RWPE2 (cell line): ENCODE data around the gene IHH.

Source experiments
- ATAC-seq: fragments of 200-7000 bp; cut with Tn5 transposase; 3 replicates; pipeline ENCODE4 v1.9.1; 2021; ENCODE audit warnings: low read depth
- DNase-seq: peaks from one replicate; pipeline ENCODE4 v3.0.0-alpha.2; 2020; ENCODE audit warnings: low spot score
- H3K27ac ChIP-seq: fragments of 450-650 bp; 2 replicates; pipeline ENCODE4 v1.5.1; 2017; ENCODE audit warnings: mild to moderate bottlenecking; ENCODE audit not compliant: poor library complexity, severe bottlenecking
- H3K27me3 ChIP-seq: fragments of 250-450 bp; sonication (Bioruptor Pico); 2 replicates; pipeline ENCODE4 v1.5.1; 2021; ENCODE audit warnings: mild to moderate bottlenecking, moderate library complexity; ENCODE audit not compliant: insufficient read depth, poor library complexity, severe bottlenecking
- H3K36me3 ChIP-seq: fragments of 250-450 bp; sonication (Bioruptor Pico); 2 replicates; pipeline ENCODE4 v1.5.1; 2020; ENCODE audit warnings: low read depth, mild to moderate bottlenecking, moderate library complexity
- H3K4me1 ChIP-seq: fragments of 250-450 bp; sonication (Bioruptor Pico); 2 replicates; pipeline ENCODE4 v1.5.1; 2021; ENCODE audit warnings: mild to moderate bottlenecking, moderate library complexity; ENCODE audit not compliant: insufficient read depth, poor library complexity, severe bottlenecking
- H3K4me3 ChIP-seq: fragments of 250-450 bp; sonication (Bioruptor Pico); 2 replicates; pipeline ENCODE4 v1.5.1; 2021; ENCODE audit warnings: mild to moderate bottlenecking, moderate library complexity; ENCODE audit not compliant: severe bottlenecking
- H3K9me3 ChIP-seq: fragments of 250-450 bp; sonication (Bioruptor Pico); 2 replicates; pipeline ENCODE4 v1.5.1; 2021; ENCODE audit warnings: mild to moderate bottlenecking, moderate library complexity; ENCODE audit not compliant: severe bottlenecking
- CTCF ChIP-seq: fragments of 450-650 bp; IDR thresholded peaks from one replicate; pipeline ENCODE4 v1.5.1; 2017; ENCODE audit warnings: mild to moderate bottlenecking, moderate library complexity; ENCODE audit not compliant: poor library complexity, severe bottlenecking

Gene IHH

GRCh38 chr2:219084791-219085190 lies 24.1 kb upstream of the IHH start:
- Histone ChIP-seq H3K4me3 (no peak overlapping the region), H3K4me1 (no peaks in the 10 kb centered on the region), H3K36me3 (0 out of 2 replicates have a peak, but pooled peaks cover 3% of the 10 kb centered on the region), H3K27ac (no peak overlapping the region), H3K9me3 (no peaks in the 10 kb centered on the region), H3K27me3 (no peaks in the 10 kb centered on the region)
- TF ChIP-seq CTCF, result no peak
- ATAC-seq (no peak), DNase-seq (no peak)

GRCh38 chr2:219082332-219082958 lies 21.7 kb upstream of the IHH start:
- TF ChIP-seq CTCF, result no peak
- no peak for DNase-seq
- no peak for ATAC-seq
- Histone ChIP-seq H3K4me3 (no peak overlapping the region), H3K27ac (no peak overlapping the region), H3K4me1 (no peaks in the 10 kb centered on the region), H3K36me3 (no peaks in the 10 kb centered on the region), H3K27me3 (no peaks in the 10 kb centered on the region), H3K9me3 (no peaks in the 10 kb centered on the region)

- no peak overlapping the region for H3K27ac ChIP-seq
- no peaks in the 10 kb centered on the region for H3K27me3 ChIP-seq
- TF ChIP-seq CTCF, result no peak
- no peaks in the 10 kb centered on the region for H3K4me1 ChIP-seq
- no peaks in the 10 kb centered on the region for H3K9me3 ChIP-seq
- H3K4me3 ChIP-seq, result no peak overlapping the region
- no peak for DNase-seq
- ATAC-seq, result no peak
- H3K36me3 ChIP-seq, result no peaks in the 10 kb centered on the region
Observed at GRCh38 chr2:219081701-219082331, 21.1 kb upstream of the IHH start.

- Histone ChIP-seq H3K27ac (no peak overlapping the region), H3K27me3 (no peaks in the 10 kb centered on the region), H3K9me3 (no peaks in the 10 kb centered on the region), H3K36me3 (no peaks in the 10 kb centered on the region), H3K4me1 (no peaks in the 10 kb centered on the region), H3K4me3 (no peak overlapping the region)
- ATAC-seq, result no peak
- no peak for DNase-seq
- no peak for TF ChIP-seq CTCF
Observed at GRCh38 chr2:219081096-219081495, 20.4 kb upstream of the IHH start.

GRCh38 chr2:219079417-219079816 lies 18.7 kb upstream of the IHH start:
- Histone ChIP-seq H3K9me3 (no peaks in the 10 kb centered on the region), H3K27me3 (no peaks in the 10 kb centered on the region), H3K4me3 (no peak overlapping the region), H3K4me1 (no peaks in the 10 kb centered on the region), H3K36me3 (no peaks in the 10 kb centered on the region), H3K27ac (no peak overlapping the region)
- DNase-seq, result no peak
- ATAC-seq, result no peak
- TF ChIP-seq CTCF, result no peak
